ENCODE measurements around the gene RNF145. TPM values are rescaled to one million over a fixed set of nuclear protein-coding genes. Genes with fewer than 3 reads are reported as not detected.
"Not testable (repeated sequence)": the region's sequence is repeated elsewhere in the genome, so short reads cannot be mapped to it uniquely, and the experiment has no call there.

RNF145 gene
- total RNA-seq, 2 experiments from 2014 or later, result 83.7 to 94.4 TPM

DNA sequence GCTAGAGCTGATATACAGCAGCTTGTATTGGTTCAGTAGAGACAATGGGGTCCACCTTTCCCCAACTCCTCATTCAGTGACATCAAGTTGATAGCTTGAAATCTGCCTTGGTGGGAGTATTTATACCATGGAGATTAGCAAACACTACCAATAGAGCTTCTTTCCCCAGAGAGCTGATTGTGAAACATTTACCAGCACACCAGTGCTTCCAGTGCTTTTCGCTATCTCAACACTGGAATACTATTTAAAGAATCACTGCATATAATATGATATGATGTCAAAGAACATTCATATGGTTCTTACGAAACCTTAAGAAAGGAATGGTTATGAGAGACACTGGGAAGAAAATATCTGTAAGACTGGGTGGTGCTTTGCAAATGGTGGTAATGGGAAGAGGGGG, 21.8 kb upstream of the RNF145 start:
- Mint-ChIP-seq H3K27ac (no peak overlapping the region), H3K9me3 (no peaks in the 10 kb centered on the region), H3K27me3 (no peaks in the 10 kb centered on the region), H3K4me1 (ENCODE audit: low read depth) (no peaks in the 10 kb centered on the region), H3K4me3 (no peak overlapping the region), H3K36me3 (ENCODE audit: low read depth) (no peaks in the 10 kb centered on the region)
- CTCF ChIA-PET, result no interaction called here
- DNase-seq (no peak), ATAC-seq (ENCODE audit: poor library complexity) (no peak)
- H3K27ac ChIP-seq (ENCODE audit: low read depth in 1 of 2, low read length in 2 of 2), result no peak overlapping the region
- no peaks in the 10 kb centered on the region for H3K9me3 ChIP-seq (ENCODE audit: control insufficient read depth in 1 of 2, insufficient read depth in 1 of 2, low read length in 2 of 2)
- no peaks in the 10 kb centered on the region for H3K36me3 ChIP-seq (ENCODE audit: insufficient read depth, low read length)
- no peaks in the 10 kb centered on the region for H3K4me1 ChIP-seq (ENCODE audit: insufficient read depth, low read length)
- POLR2A ChIA-PET, result no interaction called here
- H3K27me3 ChIP-seq (ENCODE audit: control insufficient read depth in 1 of 2, insufficient read depth in 2 of 2, low read length in 2 of 2), result no peaks in the 10 kb centered on the region
- intact Hi-C loops (cut with DNase I, micrococcal nuclease), result no loop called here
- no peak overlapping the region for H3K4me3 ChIP-seq (ENCODE audit: low read length)
- TF ChIP-seq, protein P1, sequence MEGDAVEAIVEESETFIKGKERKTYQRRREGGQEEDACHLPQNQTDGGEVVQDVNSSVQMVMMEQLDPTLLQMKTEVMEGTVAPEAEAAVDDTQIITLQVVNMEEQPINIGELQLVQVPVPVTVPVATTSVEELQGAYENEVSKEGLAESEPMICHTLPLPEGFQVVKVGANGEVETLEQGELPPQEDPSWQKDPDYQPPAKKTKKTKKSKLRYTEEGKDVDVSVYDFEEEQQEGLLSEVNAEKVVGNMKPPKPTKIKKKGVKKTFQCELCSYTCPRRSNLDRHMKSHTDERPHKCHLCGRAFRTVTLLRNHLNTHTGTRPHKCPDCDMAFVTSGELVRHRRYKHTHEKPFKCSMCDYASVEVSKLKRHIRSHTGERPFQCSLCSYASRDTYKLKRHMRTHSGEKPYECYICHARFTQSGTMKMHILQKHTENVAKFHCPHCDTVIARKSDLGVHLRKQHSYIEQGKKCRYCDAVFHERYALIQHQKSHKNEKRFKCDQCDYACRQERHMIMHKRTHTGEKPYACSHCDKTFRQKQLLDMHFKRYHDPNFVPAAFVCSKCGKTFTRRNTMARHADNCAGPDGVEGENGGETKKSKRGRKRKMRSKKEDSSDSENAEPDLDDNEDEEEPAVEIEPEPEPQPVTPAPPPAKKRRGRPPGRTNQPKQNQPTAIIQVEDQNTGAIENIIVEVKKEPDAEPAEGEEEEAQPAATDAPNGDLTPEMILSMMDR (IDR thresholded peaks at IDR 0.05), result no peak

DNA sequence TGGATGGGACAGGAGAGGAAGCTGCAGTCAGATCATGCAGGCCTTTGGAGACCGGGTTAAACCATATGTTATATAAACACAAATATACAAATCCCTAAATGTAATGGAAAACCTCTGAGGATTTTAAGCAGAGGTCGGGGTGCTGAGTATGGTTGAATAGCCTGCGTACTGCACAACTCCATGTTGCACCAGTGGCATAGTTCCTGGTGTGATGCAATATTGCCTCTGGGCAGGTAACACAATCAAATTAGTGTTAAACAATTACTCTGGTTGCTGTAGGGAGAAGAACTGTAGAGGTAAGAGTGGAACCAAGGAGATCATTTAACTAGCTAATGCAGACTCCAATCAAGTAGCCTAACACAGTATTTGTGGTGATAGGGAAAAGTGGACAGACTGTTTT, 21.3 kb upstream of the RNF145 start:
- ChIA-PET POLR2A (no interaction called here), CTCF (no interaction called here)
- H3K4me3 ChIP-seq (ENCODE audit: low read length), result no peak overlapping the region
- ATAC-seq (ENCODE audit: poor library complexity), result no peak
- H3K4me3 Mint-ChIP-seq, result no peak overlapping the region
- H3K27ac ChIP-seq (ENCODE audit: low read depth in 1 of 2, low read length in 2 of 2), result no peak overlapping the region
- no peak for DNase-seq
- no peaks in the 10 kb centered on the region for H3K4me1 ChIP-seq (ENCODE audit: insufficient read depth, low read length)
- no peaks in the 10 kb centered on the region for H3K9me3 ChIP-seq (ENCODE audit: control insufficient read depth in 1 of 2, insufficient read depth in 1 of 2, low read length in 2 of 2)
- no peak overlapping the region for H3K27ac Mint-ChIP-seq
- no peaks in the 10 kb centered on the region for H3K9me3 Mint-ChIP-seq
- H3K36me3 ChIP-seq (ENCODE audit: insufficient read depth, low read length), result no peaks in the 10 kb centered on the region
- TF ChIP-seq, protein P1 (IDR thresholded peaks at IDR 0.05), result no peak
- H3K27me3 Mint-ChIP-seq, result no peaks in the 10 kb centered on the region
- H3K27me3 ChIP-seq (ENCODE audit: control insufficient read depth in 1 of 2, insufficient read depth in 2 of 2, low read length in 2 of 2), result no peaks in the 10 kb centered on the region
- no peaks in the 10 kb centered on the region for H3K36me3 Mint-ChIP-seq (ENCODE audit: low read depth)
- H3K4me1 Mint-ChIP-seq (ENCODE audit: low read depth), result no peaks in the 10 kb centered on the region
- intact Hi-C loops (cut with DNase I, micrococcal nuclease), result no loop called here

DNA sequence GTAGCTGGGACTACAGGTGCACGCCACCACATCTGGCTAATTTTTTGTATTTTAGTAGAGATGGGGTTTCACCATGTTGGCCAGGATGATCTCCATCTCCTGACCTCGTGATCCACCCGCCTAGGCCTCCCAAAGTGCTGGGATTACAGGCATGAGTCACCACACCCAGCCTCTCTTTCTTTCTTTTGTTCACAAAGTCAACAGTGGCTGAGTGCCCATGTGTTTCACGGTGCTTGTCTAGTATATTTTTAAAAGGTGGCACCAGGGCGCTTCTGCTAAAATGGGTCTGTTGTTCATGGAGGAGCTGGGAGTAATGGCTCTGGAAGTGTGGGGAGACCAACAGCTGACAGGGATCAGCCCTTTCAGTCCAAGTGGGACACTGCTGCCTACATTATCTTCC, 18.7 kb upstream of the RNF145 start:
- H3K27me3 Mint-ChIP-seq; H3K4me1 ChIP-seq (ENCODE audit: insufficient read depth, low read length); POLR2A ChIA-PET; H3K4me3 Mint-ChIP-seq; ATAC-seq (ENCODE audit: poor library complexity); H3K27me3 ChIP-seq (ENCODE audit: control insufficient read depth in 1 of 2, insufficient read depth in 2 of 2, low read length in 2 of 2); DNase-seq; H3K36me3 ChIP-seq (ENCODE audit: insufficient read depth, low read length); H3K27ac ChIP-seq (ENCODE audit: low read depth in 1 of 2, low read length in 2 of 2); H3K4me1 Mint-ChIP-seq (ENCODE audit: low read depth); H3K4me3 ChIP-seq (ENCODE audit: low read length); H3K36me3 Mint-ChIP-seq (ENCODE audit: low read depth); H3K27ac Mint-ChIP-seq; intact Hi-C loops (cut with DNase I, micrococcal nuclease); H3K9me3 Mint-ChIP-seq; H3K9me3 ChIP-seq (ENCODE audit: control insufficient read depth in 1 of 2, insufficient read depth in 1 of 2, low read length in 2 of 2); CTCF ChIA-PET: not testable (repeated sequence)

DNA sequence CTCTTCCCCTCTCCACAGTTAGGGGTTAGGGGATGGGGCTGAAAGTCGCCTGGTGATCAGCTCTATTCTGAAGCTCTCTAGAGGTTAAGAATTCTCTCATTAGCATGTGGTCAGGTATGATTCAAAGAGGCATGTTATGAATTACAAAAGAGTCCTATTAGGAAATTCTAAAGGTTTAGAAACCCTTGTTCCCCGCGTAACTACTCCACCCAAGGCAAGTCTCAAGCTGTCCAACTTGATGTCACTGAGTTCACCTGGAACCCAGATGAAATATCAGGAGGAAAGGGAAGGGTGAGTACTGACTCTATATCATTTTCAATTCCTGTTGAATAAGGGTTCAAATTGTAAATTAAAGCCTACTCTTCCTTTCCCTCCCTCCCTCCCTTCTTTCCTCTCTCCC, 18.1 kb upstream of the RNF145 start:
- Histone ChIP-seq H3K4me1 (ENCODE audit: insufficient read depth, low read length) (no peaks in the 10 kb centered on the region), H3K9me3 (ENCODE audit: control insufficient read depth in 1 of 2, insufficient read depth in 1 of 2, low read length in 2 of 2) (no peaks in the 10 kb centered on the region), H3K27me3 (ENCODE audit: control insufficient read depth in 1 of 2, insufficient read depth in 2 of 2, low read length in 2 of 2) (no peaks in the 10 kb centered on the region), H3K36me3 (ENCODE audit: insufficient read depth, low read length) (no peaks in the 10 kb centered on the region), H3K4me3 (ENCODE audit: low read length) (no peak overlapping the region), H3K27ac (ENCODE audit: low read depth in 1 of 2, low read length in 2 of 2) (no peak overlapping the region)
- Mint-ChIP-seq H3K9me3 (no peaks in the 10 kb centered on the region), H3K27me3 (no peaks in the 10 kb centered on the region), H3K4me3 (no peak overlapping the region), H3K27ac (no peak overlapping the region), H3K36me3 (ENCODE audit: low read depth) (no peaks in the 10 kb centered on the region), H3K4me1 (ENCODE audit: low read depth) (no peaks in the 10 kb centered on the region)
- ChIA-PET CTCF (no interaction called here), POLR2A (no interaction called here)
- no peak for DNase-seq
- ATAC-seq (ENCODE audit: poor library complexity), result no peak
- TF ChIP-seq, protein P1 (IDR thresholded peaks at IDR 0.05), result no peak
- intact Hi-C loops (cut with DNase I, micrococcal nuclease), result no loop called here
